GM12801 (cell line): ENCODE measurements around the gene JPH3.

Source experiments
- TF ChIP-seq, protein P1 (sequence below): IDR thresholded peaks from one replicate; pipeline ENCODE4 v1.5.1; 2011; ENCODE audit warnings: control low read depth; ENCODE audit not compliant: insufficient read length; ENCODE audit errors: extremely low read depth

Gene JPH3

DNA sequence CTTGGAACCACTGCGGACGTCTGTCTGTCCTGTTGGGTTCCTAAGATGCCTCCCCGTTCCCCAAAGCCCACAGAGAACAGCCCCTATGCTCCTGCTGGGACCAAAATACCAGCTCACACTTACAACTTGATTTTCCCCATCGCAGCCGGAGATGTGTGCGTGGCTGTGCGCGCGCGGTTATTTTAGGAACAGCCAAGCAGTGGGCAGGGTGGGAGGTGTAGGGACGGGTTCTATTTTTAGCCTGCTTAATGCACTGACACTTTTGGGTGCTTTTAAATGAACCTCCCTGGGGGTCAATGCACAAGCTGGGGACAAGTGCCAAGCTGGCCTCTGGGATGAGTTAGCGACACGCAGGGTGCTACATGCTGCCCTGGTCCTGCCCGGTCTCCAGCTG lies 89.4 kb downstream of the JPH3 start:
- TF ChIP-seq, protein P1, sequence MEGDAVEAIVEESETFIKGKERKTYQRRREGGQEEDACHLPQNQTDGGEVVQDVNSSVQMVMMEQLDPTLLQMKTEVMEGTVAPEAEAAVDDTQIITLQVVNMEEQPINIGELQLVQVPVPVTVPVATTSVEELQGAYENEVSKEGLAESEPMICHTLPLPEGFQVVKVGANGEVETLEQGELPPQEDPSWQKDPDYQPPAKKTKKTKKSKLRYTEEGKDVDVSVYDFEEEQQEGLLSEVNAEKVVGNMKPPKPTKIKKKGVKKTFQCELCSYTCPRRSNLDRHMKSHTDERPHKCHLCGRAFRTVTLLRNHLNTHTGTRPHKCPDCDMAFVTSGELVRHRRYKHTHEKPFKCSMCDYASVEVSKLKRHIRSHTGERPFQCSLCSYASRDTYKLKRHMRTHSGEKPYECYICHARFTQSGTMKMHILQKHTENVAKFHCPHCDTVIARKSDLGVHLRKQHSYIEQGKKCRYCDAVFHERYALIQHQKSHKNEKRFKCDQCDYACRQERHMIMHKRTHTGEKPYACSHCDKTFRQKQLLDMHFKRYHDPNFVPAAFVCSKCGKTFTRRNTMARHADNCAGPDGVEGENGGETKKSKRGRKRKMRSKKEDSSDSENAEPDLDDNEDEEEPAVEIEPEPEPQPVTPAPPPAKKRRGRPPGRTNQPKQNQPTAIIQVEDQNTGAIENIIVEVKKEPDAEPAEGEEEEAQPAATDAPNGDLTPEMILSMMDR: no peak

DNA sequence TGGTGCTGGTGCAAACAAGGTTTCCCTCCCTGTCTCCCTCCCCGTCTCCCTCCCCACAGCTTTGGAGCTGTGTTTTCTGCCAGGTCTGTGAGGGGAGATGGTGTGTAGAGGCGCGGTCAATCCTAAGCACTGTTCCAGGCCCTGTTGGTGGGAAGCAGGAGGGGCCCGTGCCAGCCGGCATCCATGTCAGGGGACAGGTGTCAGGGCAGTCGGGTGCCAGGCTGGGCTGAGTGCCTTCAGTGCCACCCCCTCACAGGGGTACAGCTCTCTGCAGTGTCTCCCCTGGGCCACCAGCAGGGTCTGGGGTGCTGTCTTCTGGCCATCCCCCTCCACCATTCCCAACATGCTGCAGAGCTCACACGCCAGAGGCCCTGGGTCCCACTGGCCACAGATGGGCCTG lies 89.9 kb downstream of the JPH3 start:
- TF ChIP-seq, protein P1: no peak

DNA sequence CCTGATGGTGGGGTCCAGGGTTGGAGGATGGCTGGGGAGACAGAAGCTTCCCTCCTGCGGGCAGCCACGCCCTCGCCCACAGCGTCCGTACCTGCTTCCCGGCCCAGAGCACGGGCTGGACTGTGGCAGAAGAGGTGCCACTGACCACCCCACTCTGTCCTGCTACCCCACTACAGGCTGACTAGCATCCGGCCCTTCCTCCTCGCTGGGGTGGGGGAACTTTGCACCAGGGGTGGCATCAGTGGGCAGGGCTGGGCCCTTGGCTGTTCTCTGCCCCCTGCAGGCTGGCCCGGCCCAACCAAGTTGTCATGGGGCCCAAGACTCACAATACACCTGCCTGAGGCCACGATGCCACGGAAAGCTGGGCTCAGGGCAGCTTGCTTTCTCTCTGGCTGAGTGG lies 90.4 kb downstream of the JPH3 start:
- TF ChIP-seq, protein P1: no peak

DNA sequence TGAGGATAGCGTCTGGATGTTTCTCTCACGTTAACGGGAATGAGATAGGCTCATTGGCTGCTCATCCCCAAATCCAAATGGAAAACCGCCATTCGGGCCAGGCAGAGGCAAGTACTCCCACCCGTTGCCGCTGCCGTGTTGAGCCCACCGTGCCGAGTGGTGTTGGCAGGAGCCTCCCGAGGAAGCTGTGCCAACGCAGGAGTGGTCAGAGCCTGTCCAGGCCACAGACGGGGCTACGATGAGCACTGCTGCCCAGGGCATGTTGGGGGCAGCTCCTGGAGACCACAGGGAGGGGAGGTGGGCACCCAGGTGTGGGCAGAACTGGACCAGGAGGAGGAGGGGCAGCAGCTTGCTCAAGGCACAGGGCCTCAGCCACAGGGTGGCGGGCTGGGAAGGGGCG lies 91.5 kb downstream of the JPH3 start:
- TF ChIP-seq, protein P1: no peak

DNA sequence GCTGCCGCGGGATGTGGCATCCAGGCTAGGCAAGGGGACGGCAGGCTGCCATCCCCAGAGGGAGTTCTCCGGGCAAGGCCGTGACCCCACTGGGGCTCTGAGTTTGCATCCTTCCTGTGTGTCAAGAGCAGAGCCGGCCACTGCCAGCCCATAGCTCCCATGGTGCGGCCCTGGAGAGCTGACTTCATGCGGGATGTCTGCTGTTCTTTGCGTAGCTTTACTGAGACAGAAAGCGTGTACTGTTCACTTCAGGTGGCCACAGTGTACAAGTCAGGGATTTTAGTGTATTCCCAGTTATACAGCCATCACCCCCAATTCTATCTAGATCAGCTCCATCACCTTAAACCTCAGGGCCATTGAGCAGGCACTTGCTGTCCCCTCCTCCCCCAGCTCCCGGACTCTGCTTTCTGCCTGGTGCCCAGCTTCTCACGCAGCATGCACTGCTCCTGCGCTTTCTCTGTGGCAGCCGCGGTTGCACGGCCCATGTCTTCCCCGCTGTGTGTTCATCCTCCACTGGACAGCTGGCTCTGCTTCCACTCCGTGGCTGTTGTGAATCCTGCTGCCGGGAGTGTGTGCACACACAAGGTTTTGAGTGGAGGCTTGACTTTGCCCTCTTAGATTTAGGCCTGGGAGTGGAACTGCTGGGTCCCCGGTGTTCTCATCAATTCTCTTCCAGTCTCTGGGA lies 92.3 kb downstream of the JPH3 start:
- TF ChIP-seq, protein P1: no peak

DNA sequence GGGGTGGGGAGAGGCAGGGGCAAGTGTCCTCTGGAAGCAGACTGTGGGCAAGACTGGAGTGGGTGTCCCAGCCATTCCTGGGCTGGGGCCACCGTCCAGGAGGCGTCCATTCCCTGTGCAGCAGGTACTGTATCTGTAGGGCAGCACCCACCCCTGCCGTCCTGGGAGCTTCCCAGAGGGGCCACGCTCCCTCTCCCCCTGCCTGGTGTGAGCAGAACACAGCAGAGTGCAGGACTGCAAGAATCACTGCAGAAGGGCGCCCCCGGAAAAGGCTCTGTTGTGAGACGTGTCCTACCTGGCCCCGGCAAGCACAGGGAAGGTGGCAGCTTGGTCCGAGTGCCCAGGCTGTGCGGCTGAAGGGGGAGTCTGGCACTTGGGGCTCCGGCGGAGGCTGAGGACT lies 93.2 kb downstream of the JPH3 start:
- TF ChIP-seq, protein P1: no peak

DNA sequence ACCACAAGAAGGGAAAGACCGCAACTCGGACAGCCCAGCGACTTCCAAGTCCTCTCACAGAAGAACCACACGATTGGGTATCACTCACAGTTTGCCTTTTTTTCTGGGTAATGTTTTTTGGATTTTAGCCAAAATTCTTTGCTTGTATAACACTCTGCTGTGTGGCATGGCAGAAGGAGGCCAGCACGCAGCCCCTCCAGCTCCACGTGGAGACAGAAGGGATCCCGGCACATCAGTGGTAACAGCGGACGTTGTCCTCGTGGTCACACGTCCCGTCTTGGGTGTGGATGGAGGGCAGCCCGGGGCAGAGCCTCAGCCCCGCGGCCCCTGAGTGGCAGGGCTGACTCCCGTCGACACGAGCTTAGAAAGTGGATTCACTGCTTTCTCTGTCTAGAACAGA lies 94.4 kb downstream of the JPH3 start:
- TF ChIP-seq, protein P1: no peak

DNA sequence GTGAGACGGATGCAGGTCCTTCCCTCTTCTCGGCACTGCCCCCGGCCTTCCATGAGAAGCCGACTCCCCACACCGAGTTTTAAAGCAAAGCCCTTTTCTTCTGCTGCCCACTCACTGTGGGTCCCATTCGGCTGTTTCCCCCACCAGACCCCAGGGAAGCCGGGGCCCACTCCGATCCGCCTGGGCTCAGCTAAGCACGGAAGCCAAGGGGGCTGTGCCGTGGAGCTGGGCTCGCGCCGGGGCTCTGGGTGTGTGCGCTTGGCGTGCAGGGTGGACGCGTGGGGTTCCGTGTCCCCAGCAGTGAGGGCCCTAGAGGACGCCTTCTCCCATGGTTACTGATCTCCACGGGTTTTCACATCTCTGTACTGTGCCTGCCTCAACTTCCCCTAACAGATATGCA lies 94.9 kb downstream of the JPH3 start:
- TF ChIP-seq, protein P1: no peak
